Measurements from ENCODE around the gene CACNG4.

CACNG4 gene

DNA sequence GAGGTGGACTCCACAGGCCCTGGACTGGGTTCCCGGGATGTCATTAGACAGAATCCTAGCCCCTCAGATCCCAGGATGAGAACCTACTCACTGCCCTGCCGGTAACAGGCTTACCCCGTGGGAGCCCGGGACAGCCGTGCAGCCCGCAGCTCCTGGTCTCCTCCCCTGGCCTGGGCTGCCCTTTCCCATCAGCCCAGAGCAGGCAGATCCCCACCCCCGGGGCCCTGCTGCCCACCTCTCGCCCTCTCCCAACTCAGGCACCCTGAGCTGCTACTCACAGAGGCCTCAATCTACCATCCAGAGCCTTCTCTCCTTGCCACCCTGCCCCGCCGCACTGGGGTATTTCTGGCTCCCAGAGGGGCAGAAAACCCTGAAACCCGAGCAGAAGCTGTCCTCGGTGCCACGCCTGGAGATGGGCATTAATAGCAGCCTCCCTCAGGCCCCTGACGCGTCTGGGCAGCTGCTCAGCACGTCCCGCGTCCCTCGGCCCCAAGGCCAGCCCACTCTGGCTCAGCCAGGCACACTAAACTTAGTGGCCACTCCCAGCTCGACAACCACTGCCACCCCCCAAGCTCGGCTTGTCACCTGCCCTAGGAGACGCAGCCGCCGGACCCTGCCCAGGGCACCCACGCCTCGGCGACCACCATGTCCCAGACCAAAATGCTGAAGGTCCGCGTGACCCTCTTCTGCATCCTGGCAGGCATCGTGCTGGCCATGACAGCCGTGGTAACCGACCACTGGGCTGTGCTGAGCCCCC, 79.7 kb downstream of the CACNG4 start, which contains the start of gene CACNG1:
Gene CACNG1 (plus strand): TSS at position 539 of the 757 bp plus-strand sequence. CDS start 107 bp downstream, at position 646.
- no peak within 1 kb of the TSS for H3K4me3 ChIP-seq (ENCODE audit: low read depth, low read length)
- no peak for DNase-seq (ENCODE audit: low read depth)
- TF ChIP-seq, protein P1, sequence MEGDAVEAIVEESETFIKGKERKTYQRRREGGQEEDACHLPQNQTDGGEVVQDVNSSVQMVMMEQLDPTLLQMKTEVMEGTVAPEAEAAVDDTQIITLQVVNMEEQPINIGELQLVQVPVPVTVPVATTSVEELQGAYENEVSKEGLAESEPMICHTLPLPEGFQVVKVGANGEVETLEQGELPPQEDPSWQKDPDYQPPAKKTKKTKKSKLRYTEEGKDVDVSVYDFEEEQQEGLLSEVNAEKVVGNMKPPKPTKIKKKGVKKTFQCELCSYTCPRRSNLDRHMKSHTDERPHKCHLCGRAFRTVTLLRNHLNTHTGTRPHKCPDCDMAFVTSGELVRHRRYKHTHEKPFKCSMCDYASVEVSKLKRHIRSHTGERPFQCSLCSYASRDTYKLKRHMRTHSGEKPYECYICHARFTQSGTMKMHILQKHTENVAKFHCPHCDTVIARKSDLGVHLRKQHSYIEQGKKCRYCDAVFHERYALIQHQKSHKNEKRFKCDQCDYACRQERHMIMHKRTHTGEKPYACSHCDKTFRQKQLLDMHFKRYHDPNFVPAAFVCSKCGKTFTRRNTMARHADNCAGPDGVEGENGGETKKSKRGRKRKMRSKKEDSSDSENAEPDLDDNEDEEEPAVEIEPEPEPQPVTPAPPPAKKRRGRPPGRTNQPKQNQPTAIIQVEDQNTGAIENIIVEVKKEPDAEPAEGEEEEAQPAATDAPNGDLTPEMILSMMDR (conservative IDR thresholded peaks at IDR 0.05; ENCODE audit: low read depth, low read length) = no peak

DNA sequence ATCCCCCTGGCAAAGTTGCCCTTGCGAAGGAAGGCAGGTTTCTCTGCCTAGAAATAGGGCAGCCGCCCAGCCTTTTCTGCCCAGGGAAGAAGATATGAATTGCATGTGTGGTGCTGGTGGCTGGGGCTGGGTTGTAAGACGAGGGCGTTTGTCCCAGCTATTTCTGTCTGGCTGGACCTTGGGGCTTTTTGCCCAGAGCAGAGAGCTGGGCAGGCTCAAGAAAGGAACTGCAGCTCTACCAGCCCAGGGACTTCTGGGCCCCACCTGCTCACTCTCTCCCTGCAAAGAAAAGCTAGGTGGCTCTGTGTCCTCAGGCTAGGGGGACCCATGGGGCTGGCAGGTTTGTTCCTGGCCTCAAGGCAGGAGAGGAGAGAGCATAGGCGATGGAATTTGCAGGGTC, 80.4 kb downstream of the CACNG4 start:
- no peak for DNase-seq (ENCODE audit: low read depth)
- TF ChIP-seq, protein P1 (conservative IDR thresholded peaks at IDR 0.05; ENCODE audit: low read depth, low read length) = no peak
- no peak overlapping the region for H3K4me3 ChIP-seq (ENCODE audit: low read depth, low read length)

DNA sequence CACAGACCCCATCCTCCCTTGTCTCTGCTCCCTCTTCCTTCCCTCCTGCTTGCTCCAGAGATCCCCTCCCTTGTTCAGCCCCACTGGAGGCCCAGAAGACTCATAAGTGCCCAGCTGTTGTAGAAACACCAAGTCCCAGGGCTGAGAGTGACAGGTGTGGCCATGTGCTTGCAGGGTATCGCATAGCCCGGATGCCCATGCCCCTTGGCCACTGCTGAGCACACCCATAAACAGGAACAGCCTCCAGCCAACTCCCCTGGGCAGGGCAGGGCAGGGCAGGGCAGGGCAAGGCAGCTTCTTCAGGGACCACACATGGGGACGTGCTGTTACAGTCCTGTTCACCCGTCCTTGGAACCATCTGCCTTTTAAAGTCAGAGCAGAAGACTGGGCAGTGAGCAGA, 81.9 kb downstream of the CACNG4 start:
- no peak for DNase-seq (ENCODE audit: low read depth)
- TF ChIP-seq, protein P1 (conservative IDR thresholded peaks at IDR 0.05; ENCODE audit: low read depth, low read length) = no peak
- H3K4me3 ChIP-seq (ENCODE audit: low read depth, low read length) = no peak overlapping the region

DNA sequence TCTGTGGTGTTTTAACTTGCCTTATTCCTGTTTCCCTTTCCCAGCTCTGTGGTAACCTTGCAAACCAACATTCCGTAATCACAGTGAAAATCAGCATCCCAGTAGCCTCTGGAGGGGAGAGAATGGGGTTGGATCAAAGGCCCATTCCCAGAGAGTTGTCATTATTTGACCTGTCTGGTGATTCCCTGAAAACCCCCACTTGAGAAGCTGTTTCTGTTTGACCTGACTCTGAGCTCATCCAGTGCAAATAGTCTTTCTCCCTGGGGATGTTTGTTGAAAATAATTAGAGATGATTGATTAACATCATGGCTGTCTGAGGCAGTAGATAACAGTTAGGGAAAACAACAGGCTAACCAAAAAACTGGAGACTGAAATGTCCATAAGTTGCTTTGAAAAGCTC, 82.9 kb downstream of the CACNG4 start:
- DNase-seq (ENCODE audit: low read depth) = no peak
- TF ChIP-seq, protein P1 (conservative IDR thresholded peaks at IDR 0.05; ENCODE audit: low read depth, low read length) = no peak
- H3K4me3 ChIP-seq (ENCODE audit: low read depth, low read length) = no peak overlapping the region

DNA sequence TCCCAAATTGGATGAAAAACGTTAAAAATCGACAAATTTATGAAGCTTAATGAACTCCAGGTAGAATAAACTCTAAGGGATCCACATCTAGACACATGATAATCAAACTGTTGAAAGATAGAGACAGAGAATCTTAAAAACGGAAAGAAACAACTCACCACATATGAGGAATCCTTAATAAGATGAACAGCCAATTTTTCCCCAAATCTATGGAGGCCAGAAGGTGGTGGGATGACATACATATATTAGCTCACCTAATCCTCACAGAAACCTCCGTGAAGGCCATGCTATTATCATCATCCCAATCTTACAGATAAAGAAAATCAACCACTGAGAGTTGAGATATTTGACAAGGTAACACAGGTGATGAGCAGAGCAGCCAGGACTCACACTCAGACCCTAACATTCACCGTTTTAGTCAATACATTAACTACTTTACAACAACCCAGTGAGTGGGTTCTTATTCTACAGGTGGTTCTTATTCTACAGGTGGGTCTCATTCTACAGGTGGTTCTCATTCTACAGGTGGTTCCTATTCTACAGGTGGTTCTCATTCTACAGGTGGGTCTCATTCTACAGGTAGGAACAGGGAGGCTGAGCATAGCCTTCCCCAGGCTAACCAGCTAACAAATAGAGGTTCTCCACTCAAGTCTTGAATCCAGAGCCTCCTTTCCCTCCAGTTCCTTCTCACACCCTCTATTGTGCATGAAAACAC, 84.7 kb downstream of the CACNG4 start:
- TF ChIP-seq, protein P1 (conservative IDR thresholded peaks at IDR 0.05; ENCODE audit: low read depth, low read length) = no peak
- H3K4me3 ChIP-seq (ENCODE audit: low read depth, low read length) = no peak overlapping the region
- no peak for DNase-seq (ENCODE audit: low read depth)

DNA sequence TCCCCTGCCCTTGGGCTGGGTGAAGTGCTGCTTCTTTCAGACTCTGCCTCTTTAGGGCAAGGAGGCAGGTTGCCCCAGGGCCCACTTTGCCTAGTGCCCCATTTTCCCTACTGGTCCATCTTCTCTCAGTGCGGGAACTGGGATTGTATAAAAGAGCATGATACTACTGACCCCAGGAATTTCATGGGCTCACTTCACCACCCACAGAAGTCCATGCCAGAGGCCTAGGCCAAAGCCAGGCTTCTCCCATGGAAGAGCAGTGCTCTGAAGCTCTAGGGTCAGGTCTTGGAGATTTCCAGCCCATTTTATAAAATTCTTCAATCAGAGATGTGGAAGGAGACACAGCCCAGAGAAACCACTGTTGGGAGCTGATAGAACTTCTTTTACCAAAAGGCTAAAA, 85.6 kb downstream of the CACNG4 start:
- no peak for DNase-seq (ENCODE audit: low read depth)
- H3K4me3 ChIP-seq (ENCODE audit: low read depth, low read length) = no peak overlapping the region
- TF ChIP-seq, protein P1 (conservative IDR thresholded peaks at IDR 0.05; ENCODE audit: low read depth, low read length) = no peak
